ENCODE measurements around the gene GBX1.

GRCh38 chr7:151211155-151211772, 43.8 kb upstream of the GBX1 start:
- TF ChIP-seq, protein P1, sequence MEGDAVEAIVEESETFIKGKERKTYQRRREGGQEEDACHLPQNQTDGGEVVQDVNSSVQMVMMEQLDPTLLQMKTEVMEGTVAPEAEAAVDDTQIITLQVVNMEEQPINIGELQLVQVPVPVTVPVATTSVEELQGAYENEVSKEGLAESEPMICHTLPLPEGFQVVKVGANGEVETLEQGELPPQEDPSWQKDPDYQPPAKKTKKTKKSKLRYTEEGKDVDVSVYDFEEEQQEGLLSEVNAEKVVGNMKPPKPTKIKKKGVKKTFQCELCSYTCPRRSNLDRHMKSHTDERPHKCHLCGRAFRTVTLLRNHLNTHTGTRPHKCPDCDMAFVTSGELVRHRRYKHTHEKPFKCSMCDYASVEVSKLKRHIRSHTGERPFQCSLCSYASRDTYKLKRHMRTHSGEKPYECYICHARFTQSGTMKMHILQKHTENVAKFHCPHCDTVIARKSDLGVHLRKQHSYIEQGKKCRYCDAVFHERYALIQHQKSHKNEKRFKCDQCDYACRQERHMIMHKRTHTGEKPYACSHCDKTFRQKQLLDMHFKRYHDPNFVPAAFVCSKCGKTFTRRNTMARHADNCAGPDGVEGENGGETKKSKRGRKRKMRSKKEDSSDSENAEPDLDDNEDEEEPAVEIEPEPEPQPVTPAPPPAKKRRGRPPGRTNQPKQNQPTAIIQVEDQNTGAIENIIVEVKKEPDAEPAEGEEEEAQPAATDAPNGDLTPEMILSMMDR (IDR thresholded peaks at IDR 0.05; ENCODE audit: extremely low read depth in 1 of 2, insufficient read depth in 1 of 2, low read depth in 1 of 2, low read length in 2 of 2) = no peak
- no peak for TF ChIP-seq POLR2AphosphoS5 (IDR thresholded peaks at IDR 0.05; ENCODE audit: insufficient read depth, low read depth, low read length)
- TF ChIP-seq MAX (IDR thresholded peaks at IDR 0.05; ENCODE audit: insufficient read depth, insufficient read length) = no peak
- TF ChIP-seq EZH2 (IDR thresholded peaks at IDR 0.05; ENCODE audit: borderline replicate concordance, low read depth, low read length, severe bottlenecking) = no peak
- TF ChIP-seq JUN (IDR thresholded peaks at IDR 0.05; ENCODE audit: borderline replicate concordance, insufficient read depth, insufficient read length, low read depth) = no peak
- peak; percentile 40 for TF ChIP-seq POLR2A (IDR thresholded peaks at IDR 0.05; ENCODE audit: low read depth, low read length)
- no peak for TF ChIP-seq FOS (IDR thresholded peaks at IDR 0.05; ENCODE audit: borderline replicate concordance, insufficient read depth, low read length)
- no peak for TF ChIP-seq MYC (IDR thresholded peaks at IDR 0.05; ENCODE audit: low read depth, low read length)

Data from endothelial cell of umbilical vein (primary cell).